ENCODE data around the gene ATN1.

- TF ChIP-seq CTCF (IDR thresholded peaks at IDR 0.05; ENCODE audit: low read depth, low read length, missing input control) = no peak
- no peak for TF ChIP-seq ZBTB33 (IDR thresholded peaks at IDR 0.05)
- TF ChIP-seq TAF1 (conservative IDR thresholded peaks at IDR 0.05) = no peak
- TF ChIP-seq GABPA (IDR thresholded peaks at IDR 0.05 in 1 of 2, conservative IDR thresholded peaks at IDR 0.05 in 1 of 2) = no peak
- TF ChIP-seq REST (IDR thresholded peaks at IDR 0.05) = no peak
- no peak for TF ChIP-seq ATF3 (IDR thresholded peaks at IDR 0.05)
- TF ChIP-seq MAX (IDR thresholded peaks at IDR 0.05) = no peak
- TF ChIP-seq HNF4A (conservative IDR thresholded peaks at IDR 0.05) = no peak
- no peak for TF ChIP-seq JUND (IDR thresholded peaks at IDR 0.05)
- no peak for TF ChIP-seq EGR1 (IDR thresholded peaks at IDR 0.05; ENCODE audit: low read depth in 2 of 2)
- TF ChIP-seq YY1 (IDR thresholded peaks at IDR 0.05) = no peak
- TF ChIP-seq HNF4G (IDR thresholded peaks at IDR 0.05) = no peak
- TF ChIP-seq SP1 (IDR thresholded peaks at IDR 0.05) = no peak
- TF ChIP-seq RXRA (IDR thresholded peaks at IDR 0.05) = no peak
These were observed 36.1 kb upstream of the ATN1 start for GRCh38 chr12:6891646-6892001.
